Activated CD8-positive, alpha-beta memory T cell treated with anti-CD3 and anti-CD28 coated beads, Interleukin-2, amount 50 U/mL, for 48 hours (primary cell): ENCODE data around the gene PPL.
"Not testable (repeated sequence)": the region's sequence is repeated elsewhere in the genome, so short reads cannot be mapped to it uniquely, and the experiment has no call there.

Source experiments
- DNase-seq: peaks from one replicate; pipeline ENCODE4 v3.0.0-alpha.2; 2020

The PPL gene, protein sequence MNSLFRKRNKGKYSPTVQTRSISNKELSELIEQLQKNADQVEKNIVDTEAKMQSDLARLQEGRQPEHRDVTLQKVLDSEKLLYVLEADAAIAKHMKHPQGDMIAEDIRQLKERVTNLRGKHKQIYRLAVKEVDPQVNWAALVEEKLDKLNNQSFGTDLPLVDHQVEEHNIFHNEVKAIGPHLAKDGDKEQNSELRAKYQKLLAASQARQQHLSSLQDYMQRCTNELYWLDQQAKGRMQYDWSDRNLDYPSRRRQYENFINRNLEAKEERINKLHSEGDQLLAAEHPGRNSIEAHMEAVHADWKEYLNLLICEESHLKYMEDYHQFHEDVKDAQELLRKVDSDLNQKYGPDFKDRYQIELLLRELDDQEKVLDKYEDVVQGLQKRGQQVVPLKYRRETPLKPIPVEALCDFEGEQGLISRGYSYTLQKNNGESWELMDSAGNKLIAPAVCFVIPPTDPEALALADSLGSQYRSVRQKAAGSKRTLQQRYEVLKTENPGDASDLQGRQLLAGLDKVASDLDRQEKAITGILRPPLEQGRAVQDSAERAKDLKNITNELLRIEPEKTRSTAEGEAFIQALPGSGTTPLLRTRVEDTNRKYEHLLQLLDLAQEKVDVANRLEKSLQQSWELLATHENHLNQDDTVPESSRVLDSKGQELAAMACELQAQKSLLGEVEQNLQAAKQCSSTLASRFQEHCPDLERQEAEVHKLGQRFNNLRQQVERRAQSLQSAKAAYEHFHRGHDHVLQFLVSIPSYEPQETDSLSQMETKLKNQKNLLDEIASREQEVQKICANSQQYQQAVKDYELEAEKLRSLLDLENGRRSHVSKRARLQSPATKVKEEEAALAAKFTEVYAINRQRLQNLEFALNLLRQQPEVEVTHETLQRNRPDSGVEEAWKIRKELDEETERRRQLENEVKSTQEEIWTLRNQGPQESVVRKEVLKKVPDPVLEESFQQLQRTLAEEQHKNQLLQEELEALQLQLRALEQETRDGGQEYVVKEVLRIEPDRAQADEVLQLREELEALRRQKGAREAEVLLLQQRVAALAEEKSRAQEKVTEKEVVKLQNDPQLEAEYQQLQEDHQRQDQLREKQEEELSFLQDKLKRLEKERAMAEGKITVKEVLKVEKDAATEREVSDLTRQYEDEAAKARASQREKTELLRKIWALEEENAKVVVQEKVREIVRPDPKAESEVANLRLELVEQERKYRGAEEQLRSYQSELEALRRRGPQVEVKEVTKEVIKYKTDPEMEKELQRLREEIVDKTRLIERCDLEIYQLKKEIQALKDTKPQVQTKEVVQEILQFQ (N-terminal part only)

DNA sequence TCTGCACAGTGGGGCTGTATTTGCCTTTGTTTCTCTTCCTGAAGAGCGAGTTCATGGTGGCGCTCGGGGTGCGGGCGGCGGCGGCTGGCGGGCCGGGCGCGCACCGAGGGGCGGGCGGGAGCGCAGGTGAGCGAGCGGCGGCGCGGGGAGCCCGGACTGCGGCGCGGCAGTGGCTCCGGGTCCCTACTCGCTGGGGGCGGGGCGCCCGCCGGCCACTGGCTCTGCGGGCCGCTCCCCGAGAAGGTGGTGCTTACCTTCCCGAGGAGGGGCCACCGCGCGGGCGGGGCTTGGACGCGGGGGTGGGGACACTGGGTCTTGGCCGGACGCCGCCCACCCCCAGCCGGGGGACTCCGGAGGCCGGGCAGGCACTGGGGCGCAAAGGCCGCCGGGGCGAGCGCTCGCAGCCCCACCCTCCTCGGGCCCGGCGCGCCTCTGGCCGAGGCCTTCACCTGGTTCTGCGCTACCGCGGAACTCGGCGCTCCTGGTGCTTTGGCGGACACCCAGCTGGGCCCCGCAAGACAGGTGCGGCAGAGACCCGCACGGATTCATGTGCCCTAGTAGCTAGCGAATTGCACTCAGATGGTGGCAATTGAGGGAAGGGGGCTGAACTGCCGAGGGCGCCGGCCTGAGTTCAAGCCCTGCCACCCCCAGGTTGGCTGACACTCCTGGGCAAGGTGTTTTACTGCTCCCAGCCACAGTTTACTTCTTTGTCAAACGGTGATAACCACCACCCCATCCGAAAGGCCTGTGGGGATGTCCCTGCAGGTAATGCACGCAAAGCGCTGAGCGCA lies at the start of gene PPL:
PPL (minus strand) TSS at position 158 of the 791 bp plus-strand sequence; CDS start at position 55, 103 bp downstream.
- DNase-seq = no peak

DNA sequence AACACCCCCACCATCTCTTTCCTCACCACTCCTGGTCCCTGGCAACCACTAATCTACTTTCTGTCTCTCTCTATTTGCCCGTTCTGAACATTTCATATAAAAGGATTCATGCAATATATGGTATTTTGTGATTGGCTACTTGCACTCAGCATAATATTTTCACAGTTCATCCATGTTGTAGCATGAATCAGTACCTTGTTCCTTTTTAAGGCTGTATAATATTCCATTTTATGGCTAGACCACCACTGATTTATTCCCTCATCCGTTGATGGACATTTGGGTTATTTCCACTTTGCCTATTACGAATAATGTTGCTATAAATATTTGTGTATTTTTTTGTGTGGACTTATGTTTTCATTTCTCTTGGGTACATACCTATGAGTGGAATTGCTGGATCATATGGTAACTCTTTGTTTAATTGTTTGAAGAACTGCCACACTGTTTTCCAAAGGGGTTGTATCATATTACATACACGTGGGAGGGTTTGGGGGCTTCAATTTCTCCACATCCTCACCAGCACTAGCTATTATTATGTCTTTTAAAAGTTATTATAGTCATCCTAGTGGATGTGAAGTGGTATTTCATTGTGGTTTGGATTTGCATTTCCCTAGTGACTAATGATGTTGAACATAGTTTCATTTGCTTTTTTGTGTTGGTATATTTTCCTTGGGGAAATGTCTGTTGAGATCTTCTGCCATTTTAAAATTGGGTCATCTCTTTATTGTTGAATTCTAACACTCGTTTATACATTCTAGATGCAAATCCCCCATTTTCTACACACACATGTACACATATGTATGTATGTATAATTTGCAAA lies 47.4 kb upstream of the PPL start:
- DNase-seq = no peak

DNA sequence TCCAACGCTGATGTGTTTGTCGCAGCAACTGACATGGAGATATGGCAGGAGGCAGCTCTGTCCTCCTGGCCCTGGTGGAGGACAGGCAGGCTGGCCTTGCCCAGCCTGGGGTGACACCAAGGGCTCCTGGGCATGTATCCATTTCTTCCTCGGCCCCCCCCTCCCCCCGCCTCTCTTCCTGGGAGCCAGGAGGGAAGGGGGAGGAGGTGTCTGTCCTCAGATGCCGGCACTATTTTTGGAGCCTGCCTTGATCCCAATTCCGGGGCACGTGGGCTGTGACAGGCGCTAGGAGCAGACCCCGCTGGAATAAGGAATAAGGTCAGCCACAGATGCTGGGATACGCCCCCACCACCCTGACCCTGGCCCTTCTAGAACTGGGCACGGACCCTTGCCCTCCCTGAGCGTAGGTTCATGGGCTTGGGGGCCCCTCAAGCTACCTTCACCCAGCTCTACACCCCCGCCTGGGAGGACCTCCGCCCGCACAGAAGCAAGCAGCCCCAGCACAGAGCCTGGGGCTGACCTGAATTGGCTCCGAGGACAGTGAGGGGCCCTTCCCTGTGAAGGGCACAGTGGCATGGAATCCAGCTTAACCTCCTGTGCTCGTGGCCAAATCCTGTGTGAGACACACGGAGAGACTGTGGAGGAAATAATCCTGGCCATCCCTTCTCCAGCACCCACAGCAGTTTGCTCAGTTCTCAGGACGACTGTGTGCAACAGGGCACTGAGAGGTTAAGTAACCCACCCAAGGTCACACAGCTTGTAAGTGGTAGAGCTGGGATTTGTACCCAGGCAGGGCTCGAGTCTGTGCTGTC lies 45.3 kb upstream of the PPL start:
- no peak for DNase-seq

- no peak for DNase-seq
Measured at GRCh38 chr16:4981473-4981872, 44.5 kb upstream of the PPL start.

DNA sequence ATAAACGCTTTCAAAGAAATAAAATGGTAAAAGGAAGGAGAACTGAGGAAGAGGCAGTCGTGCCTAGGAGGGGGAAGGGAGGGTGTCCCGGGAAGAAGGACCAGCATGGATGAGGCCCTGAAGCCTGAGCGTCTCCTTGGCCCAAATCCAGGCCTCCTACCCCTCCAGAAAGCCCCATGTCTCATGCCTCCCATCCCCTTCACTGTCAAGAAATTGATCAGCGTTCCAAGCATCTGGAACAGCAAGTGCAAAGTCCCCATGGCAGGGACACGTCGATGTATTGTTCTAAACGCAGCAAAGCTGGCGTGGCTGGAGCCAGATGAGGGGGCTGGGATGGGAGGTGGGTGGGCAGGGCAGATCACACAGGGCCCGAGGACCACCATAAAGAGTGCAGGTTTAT lies 43.7 kb upstream of the PPL start:
- DNase-seq = no peak

GRCh38 chr16:4979736-4980660 lies 43.0 kb upstream of the PPL start:
- no peak for DNase-seq

- no peak for DNase-seq
Measured at GRCh38 chr16:4979164-4979563, 42.2 kb upstream of the PPL start.

GRCh38 chr16:4976611-4977145 lies 39.7 kb upstream of the PPL start:
- no peak for DNase-seq

DNA sequence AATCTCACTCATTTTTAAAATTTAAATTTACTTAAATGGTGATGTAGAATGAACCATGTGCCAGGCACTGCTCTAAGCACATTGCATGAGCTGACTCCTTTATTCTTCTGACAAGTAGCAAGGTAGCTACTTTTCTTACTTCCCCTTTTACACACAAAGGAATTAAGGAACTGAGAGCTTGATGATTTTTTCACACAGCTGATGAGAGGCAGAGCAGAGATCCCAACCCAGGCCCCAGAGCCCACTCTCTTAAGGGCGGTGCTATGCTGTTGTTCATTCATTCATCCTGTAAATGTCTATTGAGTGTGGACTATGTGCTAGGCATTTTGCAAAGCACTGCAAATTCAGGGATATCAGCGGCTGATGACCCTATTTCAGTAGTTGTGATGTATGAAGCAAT lies 39.1 kb upstream of the PPL start:
- no peak for DNase-seq

- no peak for DNase-seq
Measured at GRCh38 chr16:4972938-4973587, 36.1 kb upstream of the PPL start.

GRCh38 chr16:4970010-4970409 lies 33.1 kb upstream of the PPL start:
- DNase-seq = no peak

- no peak for DNase-seq
Measured at GRCh38 chr16:4968879-4969483, 32.0 kb upstream of the PPL start.

- DNase-seq = not testable (repeated sequence)
Measured at GRCh38 chr16:4968278-4968677, 31.3 kb upstream of the PPL start.

DNA sequence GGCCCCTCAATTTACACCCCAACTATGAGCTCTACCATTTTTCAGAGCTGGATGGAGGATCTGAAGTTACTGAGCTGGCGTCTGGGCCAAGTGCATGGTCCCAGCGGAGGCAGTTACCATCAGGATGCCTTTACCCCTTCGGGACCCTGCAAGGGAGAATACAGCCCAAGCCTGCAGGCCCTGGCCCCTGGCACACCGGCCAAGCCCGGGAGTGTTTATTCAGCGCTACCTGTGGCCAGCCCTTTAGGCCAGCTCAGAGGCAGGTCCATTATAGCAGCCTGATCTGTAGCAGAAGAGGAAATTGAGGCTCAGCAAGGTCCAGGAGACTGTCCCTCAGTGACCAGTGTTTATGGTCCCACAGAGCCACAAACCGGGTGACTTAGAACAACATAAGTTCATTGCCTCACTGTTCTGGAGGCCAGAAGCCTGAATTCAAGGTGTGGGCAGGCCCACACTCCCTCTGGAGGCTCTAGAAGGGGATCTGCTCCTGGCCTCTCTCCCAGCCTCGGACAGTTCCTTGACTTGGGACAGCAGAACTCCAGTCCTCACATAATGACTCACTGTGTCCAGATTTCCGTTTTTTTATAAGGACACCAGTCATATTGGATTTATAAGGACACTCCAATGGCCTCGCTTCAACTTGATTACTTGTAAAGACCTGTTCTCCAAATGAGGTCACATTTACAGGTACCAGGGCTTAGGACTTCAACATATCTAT lies 29.9 kb upstream of the PPL start:
- DNase-seq = no peak

DNA sequence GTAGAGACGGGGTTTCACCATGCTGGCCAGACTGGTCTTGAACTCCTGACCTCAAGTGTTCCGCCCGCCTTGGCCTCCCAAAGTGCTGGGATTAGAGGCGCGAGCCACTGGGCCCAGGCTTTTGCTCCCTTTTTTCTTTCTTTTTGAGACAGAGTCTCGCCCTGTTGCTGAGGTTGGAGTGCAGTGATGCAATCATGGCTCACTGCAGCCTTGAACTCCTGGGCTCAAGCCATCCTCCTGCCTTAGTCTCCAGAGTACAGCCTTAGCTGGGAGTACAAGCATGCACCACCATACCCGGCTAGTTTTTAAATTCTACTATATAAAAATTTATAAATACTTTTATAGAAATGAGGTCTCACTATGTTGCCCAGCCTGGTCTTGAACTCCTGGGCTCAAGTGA lies 26.6 kb upstream of the PPL start:
- DNase-seq = not testable (repeated sequence)

DNA sequence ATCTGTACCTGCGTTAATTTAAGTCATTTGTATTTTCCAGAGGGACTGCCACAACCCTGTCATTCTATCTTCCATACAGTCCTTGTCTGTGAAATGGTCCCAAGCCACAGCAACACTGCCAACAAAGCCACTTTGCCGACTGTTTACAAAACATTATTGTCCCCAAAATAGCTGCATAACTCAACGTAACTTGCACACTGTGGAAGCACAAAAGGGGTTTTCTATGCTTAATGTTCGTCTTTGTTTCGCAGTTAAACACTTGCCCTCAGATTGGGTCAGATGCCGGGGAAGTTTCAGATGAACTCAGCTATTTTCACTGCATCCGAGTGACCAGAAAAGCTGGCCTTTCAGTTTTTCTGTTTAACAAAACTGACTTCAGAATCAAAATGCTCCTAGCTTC lies 25.8 kb upstream of the PPL start:
- DNase-seq = no peak

DNA sequence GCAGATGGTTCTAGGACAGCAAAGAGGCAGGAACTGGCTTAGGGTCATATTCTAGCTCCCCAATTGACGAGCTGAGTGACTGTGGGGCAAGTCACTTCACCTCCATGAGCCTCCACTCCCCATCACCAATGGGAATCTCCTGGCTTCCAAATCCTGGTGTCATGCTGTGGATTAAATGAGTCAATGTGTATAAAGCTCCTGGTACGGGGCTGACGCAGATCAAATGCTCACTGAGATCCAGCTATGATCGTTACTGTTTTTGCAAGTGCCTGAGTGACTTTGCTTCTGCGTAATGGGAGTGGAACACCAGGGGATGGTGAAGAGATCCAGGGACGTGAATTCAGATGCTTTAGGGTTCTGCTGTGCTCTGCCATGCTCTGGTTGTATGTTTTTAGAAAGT lies 23.6 kb upstream of the PPL start:
- DNase-seq = no peak
